SK-MEL-5 (cell line): ENCODE data around the gene NTM. TPM values are rescaled to one million over a fixed set of nuclear protein-coding genes. Genes with fewer than 3 reads are reported as not detected.

ENCODE experiments used
- DNase-seq: peaks from one replicate; pipeline ENCODE4 v3.0.0-alpha.2; 2016; ENCODE audit warnings: low read depth, low spot score
- in situ Hi-C: cut with HindIII; loops from 2 replicates; pipeline ENCODE4 v1.10.0; 2016; ENCODE audit warnings: low sequenced_read_pairs, high pct_unique_total_duplicates, low pct_unique_long_range_greater_than_20kb
- total RNA-seq: library from RNA; depleted of rRNA; stranded (reverse); fragments of >200 nt; shearing (Covaris generic); gene quantifications from 2 replicates; pipeline ENCODE4 v1.2.3, GENCODE V29; 2014

The NTM gene
- total RNA-seq, 1 experiment from 2014 or later = 0.95 TPM

GRCh38 chr11:131595797-131596196, 225.4 kb downstream of the NTM start:
- in situ Hi-C loops = no loop called here

DNA sequence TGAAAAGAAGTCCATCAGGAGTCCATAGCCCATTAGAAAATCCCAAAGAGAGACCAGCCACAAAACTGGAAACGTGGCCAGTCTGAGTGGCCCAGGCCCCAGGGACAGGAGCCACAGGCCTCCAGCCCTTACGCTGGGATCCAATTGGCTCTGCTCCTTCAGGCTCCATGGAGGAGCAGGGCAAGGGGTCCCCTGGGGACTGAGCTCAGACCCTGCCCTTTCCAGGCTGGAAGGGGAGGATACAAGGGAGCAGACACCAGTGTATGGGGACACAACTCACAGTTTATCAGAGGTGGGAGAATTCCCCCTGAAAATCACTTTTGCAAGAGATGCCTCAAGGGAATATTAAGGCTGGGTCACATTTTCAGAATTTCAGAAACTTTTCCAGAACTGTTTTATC, 227.5 kb downstream of the NTM start:
- DNase-seq = no peak
- in situ Hi-C loops = no loop called here

More at GRCh38 chr11:131595797-131596196, 225.4 kb downstream of the NTM start:
- DNase-seq = no peak

- in situ Hi-C loops = no loop called here
- peak; percentile 1 for DNase-seq
These were observed 227.9 kb downstream of the NTM start for GRCh38 chr11:131598305-131598704.

DNA sequence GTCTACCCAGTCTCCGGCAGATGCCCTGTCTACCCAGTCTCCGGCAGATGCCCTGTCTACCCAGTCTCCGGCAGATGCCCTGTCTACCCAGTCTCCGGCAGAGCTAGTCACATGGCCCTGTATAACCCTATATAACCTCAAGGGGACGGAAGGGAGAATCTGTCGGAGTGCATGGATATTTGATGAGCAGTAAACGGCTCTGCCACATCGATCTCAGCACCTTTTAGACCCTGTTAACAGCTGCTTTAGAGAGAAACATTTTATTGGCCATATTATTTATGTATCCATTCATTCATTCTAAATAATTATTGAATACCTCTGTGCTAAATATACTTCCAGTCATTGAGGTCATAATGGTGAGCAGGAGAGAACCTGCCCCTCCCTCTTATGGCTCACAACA, 228.9 kb downstream of the NTM start:
- in situ Hi-C loops = no loop called here
- no peak for DNase-seq

- no peak for DNase-seq
- in situ Hi-C loops = no loop called here
These were observed 230.2 kb downstream of the NTM start for GRCh38 chr11:131600628-131601027.

GRCh38 chr11:131601586-131601985, 231.2 kb downstream of the NTM start:
- in situ Hi-C loops = no loop called here
- DNase-seq = no peak

GRCh38 chr11:131602431-131602830, 232.0 kb downstream of the NTM start:
- no peak for DNase-seq
- in situ Hi-C loops = no loop called here

GRCh38 chr11:131606811-131607335, 236.5 kb downstream of the NTM start:
- no peak for DNase-seq
- in situ Hi-C loops = no loop called here

- in situ Hi-C loops = no loop called here
- no peak for DNase-seq
These were observed 238.9 kb downstream of the NTM start for GRCh38 chr11:131609337-131609736.

- in situ Hi-C loops = no loop called here
- no peak for DNase-seq
These were observed 239.5 kb downstream of the NTM start for GRCh38 chr11:131609921-131610320.

DNA sequence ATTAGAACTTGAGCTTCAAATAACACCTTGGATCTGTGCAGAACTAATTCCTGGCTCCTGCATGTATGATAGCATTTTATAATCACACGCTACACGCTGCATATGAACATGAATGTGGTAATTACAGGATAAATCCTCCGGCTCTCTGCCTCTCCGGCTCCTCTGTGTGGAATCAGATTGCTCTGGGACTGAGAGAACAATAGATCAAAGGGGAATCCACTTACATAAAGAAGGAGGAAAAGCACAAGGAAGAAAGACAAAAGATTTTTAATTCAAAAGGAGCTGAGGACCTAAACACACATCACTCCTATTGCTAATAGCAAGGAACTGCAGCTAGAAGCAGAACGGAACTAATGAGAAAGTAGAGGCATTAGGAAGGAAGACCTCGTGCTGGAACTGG, 240.9 kb downstream of the NTM start:
- no peak for DNase-seq
- in situ Hi-C loops = no loop called here

- no peak for DNase-seq
- in situ Hi-C loops = no loop called here
These were observed 242.1 kb downstream of the NTM start for GRCh38 chr11:131612533-131612932.

GRCh38 chr11:131614631-131615030, 244.2 kb downstream of the NTM start:
- DNase-seq = no peak
- in situ Hi-C loops = no loop called here

DNA sequence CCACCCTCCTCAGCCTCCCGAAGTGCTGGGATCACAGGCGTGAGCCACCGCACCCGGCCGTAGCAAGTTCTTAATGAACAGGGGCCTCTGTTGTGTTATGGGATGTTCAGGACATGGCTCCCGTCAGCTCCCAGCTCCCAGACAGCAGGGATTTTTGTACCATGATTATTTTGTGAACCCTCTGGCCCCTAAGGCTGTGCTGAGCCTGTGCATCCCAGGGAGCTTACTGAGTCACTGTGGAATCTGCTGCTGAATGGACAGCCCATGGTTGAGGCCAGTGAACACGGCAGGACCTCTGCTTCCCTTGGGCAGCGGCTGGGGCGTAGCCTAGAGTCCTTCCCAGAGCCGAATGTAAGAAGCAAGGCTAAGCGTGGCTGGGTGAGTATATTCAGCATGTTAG, 245.2 kb downstream of the NTM start:
- in situ Hi-C loops = no loop called here
- no peak for DNase-seq

DNA sequence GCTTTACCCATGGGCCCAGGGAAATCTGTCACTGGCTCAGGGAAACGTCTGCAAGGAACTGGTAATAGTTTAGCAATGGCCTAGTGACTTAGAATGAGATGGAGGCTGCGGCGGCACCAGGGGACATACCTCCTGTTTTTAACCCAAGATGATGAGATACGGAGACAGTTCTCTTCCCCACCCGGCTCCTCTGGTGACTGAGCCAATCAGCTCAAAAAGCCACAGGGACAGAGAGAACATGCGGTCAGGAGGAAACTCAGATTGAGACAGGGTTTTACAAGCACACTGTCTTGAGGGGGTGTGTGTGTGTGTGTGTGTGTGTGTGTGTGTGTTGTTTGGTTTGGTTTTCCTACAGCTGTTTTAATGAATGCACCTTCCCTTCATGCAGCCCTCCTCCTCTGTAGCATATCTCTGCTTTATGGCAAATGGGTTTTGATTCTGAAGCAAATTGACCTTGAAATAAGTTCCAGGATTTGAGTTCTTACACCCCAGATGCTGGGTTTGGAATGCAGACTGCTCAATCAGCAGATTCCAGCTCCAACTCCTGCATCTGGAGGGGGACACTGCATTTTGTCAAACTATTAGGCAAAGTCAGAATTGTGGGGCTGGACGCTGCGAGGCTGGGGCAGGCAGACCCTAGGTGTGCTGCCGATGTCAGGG, 246.2 kb downstream of the NTM start:
- in situ Hi-C loops = no loop called here
- no peak for DNase-seq

GRCh38 chr11:131618201-131618600, 247.8 kb downstream of the NTM start:
- no peak for DNase-seq
- in situ Hi-C loops = no loop called here

- no peak for DNase-seq
- in situ Hi-C loops = no loop called here
These were observed 251.8 kb downstream of the NTM start for GRCh38 chr11:131622193-131622592.

DNA sequence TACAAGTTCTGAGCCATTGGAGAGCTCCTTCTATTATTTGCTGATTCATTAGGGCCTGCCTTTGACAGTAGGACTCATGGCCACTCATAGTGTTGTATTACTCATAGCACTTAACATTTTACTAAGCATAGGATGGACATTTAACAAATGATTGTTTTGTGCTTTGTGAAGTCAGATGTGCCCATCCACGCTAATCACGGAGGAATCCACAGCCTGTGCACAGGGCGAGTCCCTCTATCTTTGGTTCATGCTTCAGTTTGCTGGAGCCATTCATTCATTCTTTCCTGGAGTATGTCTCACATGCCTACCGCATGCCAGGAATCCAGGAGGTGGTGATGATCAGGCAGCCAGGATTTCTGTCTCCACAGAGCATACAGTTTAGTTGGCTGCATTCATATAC, 254.1 kb downstream of the NTM start:
- DNase-seq = peak; percentile 1
- in situ Hi-C loops = no loop called here

GRCh38 chr11:131626788-131627187, 256.4 kb downstream of the NTM start:
- no peak for DNase-seq
- in situ Hi-C loops = no loop called here

- no peak for DNase-seq
- in situ Hi-C loops = no loop called here
These were observed 258.3 kb downstream of the NTM start for GRCh38 chr11:131628739-131629138.
